Femur (tissue), 1 donor: ENCODE results near the gene CTRL.
"Not testable (repeated sequence)": the region's sequence is repeated elsewhere in the genome, so short reads cannot be mapped to it uniquely, and the experiment has no call there.

ENCODE experiments used
- DNase-seq: peaks from one replicate; pipeline ENCODE4 v3.0.0-alpha.2; 2017

CTRL gene

DNA sequence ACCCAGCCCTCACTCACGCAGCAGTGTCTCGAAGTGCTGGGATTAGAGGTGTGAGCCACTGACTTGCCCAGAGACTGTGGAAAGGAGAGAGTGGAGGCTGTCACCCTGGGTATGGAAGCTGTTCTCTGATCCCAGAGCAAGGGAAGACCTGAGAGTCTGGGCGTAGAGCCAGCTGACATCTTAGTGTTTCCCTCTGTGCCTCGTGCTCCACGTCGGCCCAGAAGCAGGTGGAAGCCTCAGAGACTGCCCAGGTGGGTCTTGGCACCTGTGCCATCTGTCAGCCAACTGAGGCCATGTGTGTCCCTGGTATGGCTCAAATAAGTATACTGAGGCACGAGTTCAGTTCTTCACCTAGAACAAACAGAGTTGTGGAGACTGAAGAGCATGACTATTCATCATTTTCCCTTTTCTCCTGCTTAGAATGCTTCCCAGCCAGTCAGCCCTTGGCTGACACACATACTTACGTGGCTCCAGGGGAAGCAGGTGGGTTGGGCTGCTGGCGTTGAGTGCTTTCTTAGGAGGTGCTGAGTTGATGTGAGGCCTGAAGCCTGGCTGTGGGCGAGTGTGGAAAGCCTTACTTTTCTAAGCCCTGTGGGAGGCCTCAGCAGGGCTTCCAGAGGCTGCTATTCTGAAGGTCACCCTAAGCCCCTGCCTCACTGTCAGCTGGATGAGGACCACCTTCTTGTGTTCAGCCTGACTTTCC is 8.1 kb downstream of the CTRL start:
- DNase-seq = peak; percentile 43

DNA sequence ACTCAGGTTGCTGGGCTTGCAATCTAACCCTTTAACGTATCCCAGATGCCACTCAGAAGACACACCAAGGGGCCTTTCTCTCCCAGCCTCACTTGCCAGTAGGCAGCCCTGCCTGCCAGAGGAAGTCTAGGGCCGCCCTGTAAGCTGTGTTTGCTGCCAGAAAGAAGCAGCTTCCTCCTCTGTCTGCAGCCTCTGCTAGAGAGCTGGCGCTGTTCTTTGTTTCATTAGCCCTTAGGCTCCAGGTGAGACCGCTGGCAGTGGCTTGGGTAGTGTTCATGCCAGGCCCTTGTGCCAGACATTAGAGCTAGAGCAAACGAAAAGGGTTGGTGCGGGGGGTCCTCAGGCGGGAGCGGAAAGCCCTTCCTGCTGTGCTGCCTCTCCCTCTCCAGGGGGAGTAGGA is 8.9 kb downstream of the CTRL start:
- no peak for DNase-seq

DNA sequence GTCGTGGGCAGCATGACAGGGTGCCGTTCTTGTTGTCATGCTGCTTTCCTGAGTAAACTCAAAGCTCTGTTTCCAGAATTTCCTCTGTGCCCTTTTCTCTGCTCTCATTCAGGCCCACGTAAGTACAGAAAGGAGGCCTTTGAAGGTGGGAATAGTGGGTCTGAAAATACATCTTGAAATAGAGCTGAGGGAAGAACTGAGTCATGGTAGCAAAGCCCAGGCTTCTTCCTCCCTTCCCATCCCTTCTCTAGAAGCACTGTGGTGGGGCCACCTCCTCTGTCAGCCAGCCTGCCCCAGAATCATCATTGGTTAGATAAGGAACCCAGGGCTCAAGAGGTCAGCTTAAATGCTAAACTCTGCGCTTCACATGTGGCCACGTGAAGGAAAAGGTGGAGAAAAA is 9.4 kb downstream of the CTRL start:
- no peak for DNase-seq

DNA sequence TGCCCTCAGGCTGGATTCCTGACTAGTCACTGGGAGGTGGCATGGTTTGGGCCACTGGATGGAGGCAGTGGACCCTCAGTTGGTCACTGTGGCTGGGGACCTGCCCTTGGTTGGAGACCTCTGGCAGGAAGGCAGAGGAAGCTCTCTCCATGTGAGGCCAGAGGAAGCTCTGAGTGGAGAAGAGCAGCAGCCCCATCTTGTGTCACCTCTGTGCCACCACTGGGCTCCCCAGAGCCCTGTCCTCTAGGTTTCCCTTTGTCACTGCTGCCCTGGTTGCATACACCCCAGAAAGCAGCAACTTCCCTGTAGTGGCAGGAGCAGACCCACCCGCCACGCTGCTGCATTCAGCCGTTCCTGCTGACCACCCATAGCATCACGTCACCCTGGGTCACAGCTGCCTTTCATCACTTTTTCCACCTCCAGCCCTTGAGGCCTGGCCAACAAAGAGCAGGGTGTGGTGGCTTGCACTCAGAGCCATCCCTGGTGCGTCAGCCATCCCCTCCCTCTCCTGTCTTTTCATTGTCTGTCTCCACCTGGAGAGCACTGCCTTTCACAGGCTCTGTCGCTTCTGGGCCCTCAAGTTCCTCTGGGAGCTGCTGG is 11.9 kb downstream of the CTRL start:
- peak; percentile 43 for DNase-seq

DNA sequence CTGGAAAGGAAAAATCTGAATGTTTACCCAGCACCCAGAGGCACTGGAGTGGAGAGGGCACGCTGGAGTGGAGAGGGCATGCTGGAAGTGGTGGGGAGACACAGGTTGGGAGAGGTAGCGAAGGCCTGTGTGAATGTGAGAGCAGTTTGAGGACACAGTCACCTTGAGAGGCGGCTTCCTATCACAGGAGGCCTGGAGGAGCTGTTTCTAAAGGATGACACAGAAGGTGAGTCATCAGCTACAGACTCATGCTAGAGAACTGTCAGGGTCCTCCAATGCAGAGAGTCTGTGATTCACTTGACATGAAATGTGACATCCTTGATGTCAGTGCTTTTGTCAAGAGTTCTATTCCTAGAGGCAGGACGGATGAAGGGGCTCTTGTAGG is 13.8 kb downstream of the CTRL start:
- DNase-seq = no peak

DNA sequence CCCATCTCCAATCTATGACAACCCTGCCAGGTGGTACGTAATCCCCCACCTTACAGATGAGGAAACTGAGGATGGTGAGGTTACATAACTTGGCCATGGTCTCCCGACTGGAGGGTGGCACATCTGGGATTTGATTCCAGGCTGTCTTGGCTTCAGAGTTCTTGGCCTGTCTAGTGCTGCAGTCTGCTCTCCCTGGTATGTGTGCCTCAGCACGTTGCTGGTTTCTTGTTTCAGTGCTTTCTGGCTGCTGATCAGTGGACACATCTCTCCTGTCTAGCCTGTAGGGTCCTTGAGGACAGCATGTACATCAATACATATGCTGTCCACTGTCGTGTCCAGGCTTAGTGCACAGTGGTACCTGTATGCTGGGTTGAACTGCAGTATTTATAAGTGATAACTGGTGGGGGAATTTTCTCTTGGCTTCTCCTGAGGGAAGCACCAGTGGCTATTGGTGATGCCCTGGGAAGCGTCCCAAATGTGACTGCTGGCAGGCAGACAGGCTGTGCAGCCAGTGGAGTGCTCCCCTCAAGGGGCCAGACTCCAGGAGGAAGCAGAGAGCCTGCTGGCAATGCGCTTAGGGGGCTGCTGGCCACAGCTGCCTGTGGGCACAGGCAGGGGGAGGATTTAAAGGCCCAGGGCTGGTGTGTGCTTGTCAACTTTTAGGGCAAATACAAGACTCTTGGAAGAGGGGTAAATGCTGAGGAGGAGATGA is 14.4 kb downstream of the CTRL start:
- peak; percentile 82 for DNase-seq

DNA sequence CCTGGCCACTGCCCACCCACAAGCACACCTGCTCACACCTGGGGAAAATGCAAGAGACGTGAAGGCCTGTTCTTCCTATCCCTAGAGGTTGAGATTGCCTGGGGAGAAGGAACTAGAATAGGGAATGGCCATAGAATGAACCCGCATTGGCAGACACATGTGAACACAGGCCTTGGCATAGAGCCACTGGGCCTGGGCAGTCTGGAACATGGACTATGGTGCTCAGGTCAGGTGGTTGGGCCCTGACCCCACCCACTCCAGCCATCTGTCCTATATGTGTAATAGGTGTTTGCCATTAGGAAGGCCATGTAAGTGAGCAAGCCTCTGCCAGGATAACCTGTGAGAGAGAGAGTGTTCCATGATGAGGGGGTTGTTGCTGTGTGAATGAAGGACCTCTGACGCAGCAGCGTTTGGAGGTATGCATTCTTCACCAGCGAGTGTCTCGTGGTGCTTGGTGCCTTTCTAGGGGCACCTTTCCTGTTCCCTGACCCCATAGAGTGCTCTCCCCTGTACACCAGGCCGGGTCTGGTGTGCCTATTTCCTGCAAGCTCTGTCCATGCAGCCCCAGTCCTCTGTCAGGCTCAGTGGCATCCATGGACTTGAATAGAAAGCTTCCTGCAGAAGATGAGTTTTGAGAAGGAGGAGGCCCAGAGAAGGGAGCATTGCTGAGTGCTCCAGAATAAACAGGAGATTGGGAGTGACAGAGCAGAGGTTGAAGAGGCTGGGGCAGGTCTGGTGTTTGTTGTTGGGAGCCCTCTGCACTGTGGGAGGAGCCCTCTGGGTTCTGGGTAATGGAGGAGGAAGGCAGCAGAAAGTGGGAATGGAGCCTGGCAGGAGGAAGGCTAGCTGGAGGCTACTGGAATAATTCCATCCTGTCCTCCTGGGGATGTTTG is 15.6 kb downstream of the CTRL start:
- no peak for DNase-seq

DNA sequence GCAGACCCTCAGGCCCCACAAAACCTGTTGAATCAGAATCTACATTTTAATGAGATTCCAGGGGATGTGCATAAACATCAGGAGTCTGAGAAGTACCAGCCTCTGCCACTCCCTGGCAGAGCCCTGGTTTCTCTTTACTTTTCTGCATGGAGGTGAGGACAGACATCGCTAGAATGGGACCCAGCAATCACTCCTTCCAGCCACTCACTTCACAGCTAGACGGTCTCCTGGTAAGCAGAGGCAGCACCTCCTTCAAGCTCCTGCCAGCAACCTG is 16.2 kb downstream of the CTRL start:
- DNase-seq = not testable (repeated sequence)

DNA sequence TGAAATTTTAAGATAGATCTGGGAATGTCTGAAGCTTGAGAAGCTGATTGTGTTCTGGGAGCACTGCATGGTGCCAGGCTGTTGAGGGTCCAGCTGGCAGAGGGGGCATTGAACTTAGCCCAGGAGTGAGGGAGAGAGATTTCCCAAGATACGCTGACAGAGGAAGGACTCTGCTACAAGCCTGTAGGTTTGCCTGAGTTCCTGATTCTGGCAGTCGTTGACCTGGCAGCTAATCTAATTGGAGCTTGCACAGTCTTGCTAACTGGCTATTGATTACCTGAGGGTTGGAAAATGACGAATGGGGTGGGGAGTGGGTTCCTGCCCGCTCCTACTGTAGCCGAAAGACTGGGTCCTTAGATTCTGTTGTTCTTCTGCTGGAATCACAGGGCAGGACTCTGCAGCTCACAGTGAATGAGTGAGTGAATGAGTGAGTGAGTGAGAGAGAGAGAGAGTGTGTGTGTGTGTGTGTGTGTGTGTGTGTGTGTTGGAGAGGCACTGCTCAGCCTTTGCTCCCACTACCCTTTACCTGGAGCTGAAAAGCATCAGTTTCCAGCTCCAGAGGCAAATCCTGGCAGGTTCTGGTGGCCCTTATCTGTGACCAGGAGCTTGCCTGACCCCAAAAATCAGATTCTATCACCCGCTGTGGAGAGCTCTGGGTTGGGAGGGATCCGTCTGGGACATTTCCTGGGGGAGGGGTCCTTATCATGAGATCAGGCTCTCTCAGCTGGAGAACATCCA is 16.7 kb downstream of the CTRL start:
- no peak for DNase-seq

DNA sequence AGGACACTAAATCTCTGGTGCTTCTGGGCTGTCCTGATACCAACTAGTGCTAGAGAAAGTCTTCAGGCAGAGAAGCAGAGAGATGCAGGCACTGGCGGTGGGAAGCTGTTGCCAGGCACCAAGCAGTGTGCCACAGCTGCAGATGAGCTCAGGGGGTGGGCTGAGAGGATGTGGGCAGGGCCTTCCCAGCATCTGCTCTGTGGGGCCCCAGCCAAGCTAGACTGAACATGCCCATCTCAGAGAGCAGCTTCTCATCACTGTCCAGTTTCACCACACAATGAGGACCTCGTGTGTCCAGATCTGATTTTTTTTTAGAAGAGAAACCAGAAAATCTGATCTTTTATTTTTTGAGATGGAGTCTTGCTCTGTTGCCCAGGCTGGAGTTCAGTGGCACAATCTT is 21.5 kb downstream of the CTRL start:
- DNase-seq = peak; percentile 74

DNA sequence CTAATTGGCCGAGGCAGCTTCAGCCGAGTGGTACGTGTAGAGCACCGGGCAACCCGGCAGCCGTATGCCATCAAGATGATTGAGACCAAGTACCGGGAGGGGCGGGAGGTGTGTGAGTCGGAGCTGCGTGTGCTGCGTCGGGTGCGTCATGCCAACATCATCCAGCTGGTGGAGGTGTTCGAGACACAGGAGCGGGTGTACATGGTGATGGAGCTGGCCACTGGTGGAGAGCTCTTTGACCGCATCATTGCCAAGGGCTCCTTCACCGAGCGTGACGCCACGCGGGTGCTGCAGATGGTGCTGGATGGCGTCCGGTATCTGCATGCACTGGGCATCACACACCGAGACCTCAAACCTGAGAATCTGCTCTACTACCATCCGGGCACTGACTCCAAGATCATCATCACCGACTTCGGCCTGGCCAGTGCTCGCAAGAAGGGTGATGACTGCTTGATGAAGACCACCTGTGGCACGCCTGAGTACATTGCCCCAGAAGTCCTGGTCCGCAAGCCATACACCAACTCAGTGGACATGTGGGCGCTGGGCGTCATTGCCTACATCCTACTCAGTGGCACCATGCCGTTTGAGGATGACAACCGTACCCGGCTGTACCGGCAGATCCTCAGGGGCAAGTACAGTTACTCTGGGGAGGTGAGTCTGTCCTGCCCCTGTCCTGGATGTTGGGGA is 22.5 kb downstream of the CTRL start:
- DNase-seq = no peak

DNA sequence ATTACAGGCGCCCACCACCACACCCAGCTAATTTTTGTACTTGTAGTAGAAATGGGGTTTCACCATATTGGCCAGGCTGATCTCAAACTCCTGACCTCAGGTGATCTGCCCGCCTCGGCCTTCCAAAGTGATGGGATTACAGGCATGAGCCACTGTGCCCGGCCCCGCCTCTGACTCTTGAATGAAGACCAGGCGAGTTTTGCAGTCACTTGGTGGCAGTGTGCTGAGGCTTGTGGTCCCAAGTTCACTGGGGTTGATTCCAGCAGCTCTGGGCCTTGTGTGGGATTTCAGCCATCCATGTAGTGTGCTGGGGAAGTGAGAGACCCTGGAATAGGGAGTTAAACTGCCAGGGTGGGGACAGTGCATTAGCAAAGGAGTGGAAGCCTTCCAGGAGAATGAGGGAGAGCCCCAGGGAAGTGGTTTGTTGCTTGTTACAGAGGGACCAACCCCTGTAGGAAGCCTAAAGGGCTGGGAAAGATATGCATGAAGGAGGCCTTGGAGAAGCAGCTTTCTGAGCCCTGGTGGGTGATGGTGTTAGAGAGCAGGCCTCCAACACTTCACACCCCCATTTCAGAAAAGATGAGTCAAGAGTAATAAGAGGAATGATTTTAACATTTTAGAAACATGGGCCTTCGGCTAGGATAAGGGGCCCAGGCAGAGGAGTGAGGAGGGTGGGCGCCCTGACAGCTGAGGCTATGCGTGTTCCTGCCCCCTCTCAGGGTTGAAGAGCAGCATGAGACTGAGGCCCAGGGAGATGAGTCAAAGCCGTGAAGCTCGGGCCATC is 24.1 kb downstream of the CTRL start:
- no peak for DNase-seq

DNA sequence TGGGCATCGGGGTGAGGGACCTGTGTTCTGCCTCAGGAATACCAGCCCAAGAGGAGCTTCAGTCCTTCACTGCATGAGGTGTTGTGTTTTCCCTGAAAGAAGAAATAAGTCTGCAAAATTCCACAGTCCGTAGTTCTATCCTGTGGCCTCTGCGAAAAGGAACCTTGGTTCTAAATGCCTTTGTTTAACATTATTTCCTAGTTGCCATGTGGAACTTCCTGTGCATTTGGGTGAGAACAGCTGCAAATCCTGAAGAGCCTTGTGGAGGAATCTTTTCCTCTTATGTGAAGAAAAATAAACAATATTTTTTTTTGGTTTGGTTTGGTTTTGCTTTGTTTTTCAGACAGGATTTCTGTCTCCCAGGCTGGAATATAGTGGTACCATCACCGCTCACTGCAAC is 28.8 kb downstream of the CTRL start:
- no peak for DNase-seq

DNA sequence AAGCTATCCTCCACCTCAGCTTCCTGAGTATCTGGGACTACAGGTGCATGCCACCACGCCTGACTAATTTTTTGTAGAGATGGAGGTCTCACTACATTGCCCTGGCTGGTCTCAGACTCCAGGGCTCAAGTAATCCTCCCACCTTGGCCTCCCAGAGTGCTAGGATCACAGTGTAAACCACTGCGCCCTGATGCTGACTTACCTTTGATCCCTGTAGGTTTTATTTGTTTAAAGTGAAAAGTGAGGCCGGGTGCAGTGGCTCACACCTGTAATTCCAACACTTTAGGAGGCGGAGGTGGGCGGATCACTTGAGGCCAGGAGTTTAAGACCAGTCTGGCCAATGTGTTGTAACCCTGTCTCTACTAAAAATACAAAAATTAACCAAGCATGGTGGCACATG is 29.9 kb downstream of the CTRL start:
- DNase-seq = no peak

DNA sequence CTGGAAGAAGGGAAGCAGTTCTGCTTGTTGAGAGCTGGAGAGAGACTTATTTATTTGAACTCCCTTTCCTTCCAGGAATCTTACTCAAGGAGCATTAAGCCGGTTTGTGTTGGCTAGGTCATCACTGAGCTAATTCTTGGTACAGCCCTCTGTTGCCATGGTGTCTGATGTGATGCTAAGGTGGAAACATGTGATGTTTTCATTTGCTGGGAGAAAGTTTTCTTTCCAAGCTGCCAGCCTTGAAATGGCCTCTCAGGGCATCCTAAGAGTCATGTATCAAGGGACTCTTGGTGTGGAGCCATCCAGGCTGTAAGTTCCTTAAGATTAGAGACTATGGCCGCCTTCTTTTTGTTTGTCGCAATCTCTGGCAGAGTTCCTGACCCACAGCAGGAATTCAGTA is 34.4 kb downstream of the CTRL start:
- DNase-seq = peak; percentile 75

DNA sequence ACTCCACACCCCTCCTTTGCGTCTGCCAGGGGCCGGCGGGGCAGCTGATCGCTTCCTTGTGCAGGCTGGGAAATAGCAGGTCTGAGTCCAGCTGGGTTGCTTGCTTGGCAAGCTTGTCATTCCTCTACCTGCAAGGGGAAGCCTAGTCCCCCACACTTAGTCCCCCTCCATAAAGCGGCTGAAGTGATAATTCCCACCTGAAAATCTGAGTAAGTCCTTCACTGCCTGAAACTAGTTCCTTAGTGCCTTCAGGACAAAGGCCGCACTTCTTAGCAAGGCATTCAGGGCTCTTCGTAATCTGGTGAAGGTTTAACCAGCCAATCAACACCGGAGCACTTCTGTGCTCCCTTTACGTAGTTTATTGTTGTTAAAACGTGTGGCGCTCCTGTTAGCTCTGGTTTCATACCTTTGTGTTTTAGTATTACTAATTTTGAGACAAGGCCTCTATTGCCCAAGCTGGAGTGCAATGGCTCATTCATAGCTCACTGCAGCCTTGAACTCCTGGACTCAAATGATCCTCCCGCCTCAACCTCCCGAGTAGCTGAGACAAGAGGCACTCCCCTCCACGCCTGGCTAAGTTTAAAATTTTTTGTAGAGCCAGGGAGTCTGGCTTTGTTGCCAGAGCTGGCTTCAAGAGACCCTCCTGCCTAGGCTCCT is 37.8 kb downstream of the CTRL start:
- DNase-seq = no peak

DNA sequence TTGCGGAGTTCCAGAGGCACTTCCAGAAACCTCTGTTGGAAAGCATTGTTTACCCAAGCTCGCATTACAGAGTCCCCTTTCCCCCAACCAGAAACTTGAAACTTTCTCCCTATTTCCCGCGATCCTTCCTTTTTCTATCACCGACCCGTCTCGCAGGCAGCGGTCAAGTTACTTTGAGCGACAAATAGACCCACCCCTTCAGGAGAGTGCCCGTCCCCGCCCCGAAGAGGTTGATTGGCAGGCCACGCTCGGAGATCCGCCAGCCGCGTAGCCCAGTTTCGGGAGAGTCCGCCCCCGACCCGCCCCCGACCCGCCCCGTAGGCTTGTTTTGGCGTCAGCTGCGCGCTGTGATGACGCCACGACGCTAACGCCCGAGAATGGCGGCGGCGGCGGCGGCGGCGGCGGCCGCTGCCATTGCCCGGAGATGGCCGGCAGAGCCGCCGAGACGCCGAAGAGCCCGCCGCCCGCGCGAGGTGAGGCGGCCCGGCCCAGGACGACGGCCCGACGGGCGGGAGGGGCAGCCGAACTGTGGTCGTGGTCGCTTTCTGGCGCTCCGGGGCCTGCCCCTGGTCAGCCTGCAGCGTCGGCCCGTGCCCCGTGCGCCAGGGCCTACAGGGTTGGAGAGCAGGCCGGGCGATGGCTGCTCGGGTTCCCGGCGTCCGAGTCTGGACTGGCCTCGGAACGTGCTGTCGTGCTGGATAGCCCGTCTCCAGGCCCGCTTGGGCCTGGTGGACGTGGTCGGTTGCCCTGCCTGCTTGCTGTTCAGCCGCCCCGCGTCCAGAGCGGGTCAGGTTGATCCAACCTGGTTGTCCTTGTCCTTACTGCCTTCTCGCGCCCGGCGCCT is 38.5 kb downstream of the CTRL start, which contains the start of gene PSKH1:
PSKH1 (plus strand) TSS at position 356 of the 844 bp plus-strand sequence. CDS start 15,496 bp downstream, outside the sequence.
- DNase-seq = peak; percentile 99

DNA sequence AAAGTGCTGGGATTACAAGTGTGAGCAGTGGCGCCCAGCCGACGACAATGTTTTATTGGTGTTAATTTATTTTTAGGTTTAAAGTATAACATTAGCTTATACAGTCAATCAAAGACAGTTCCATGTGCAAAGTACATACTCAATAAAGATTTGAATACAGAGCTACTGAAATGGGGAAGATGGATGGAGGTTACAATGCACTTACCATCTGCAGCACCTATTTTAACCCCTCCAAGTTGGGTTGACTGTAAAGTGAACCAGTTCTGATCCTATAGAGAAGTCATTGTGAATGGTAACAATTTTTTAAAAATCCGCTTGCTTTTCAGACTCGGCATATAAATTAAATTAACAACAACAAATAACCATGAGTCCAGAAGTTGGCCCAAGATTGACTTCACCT is 39.3 kb downstream of the CTRL start:
- DNase-seq = no peak

DNA sequence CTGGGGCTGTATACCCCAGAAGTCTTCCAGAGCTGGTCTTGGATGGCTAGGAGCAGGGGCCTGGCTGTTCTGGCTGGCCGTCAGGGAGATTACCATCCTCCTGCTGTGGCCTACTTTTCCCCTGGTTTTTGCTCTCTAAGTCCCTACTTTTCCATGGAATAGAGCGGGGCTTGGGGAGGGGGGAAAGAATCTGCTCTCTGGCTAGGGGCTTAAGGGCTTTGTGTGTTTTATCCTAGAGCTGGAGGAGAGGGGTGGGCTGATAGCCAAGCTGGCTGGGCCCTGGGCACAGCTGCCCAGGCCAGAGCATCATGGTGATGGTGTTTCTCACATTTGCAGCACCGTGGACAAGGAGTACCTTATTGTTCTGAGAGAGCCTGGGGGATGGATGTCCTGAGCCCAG is 43.3 kb downstream of the CTRL start:
- DNase-seq = no peak

DNA sequence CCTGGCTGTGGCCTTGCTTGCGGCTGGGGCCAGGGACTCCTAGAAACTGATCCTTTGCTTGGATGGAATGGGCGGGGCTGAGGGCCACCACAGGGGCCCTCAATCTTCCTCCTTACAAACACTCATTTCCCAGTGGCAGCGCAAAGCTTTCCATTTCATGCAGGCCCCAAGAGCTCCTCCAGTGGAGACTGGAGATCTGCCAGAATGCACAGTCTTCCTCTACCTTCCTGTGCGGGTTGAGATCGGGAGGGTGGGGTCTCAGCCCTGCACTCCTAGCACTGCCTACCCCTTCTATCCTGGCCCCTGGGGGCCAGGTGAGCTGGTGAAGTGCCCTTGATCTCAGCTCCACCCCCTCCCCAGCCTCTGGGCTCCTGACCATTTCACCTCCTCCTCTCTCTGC is 45.3 kb downstream of the CTRL start:
- DNase-seq = no peak
